Measurements from ENCODE around the gene GRK3.

DNA sequence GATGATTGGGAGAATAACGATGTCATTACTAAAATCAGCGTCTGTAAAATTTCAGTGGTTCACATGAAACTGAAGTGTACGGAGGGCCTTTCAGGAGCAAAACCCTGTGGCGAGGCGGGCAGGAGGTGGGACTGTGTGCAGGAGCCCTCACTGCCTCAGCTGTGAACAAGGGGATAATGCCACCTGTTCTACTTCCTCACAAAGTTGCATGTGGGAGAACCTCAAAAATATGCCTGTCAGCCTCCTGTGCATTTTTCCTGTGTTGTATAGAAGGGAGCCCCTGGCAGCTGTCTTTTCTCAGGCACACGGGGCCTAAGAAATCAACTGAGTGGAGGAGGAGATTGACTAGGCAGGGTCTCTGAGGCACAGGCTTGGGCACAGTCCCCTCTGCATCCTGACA is 134.5 kb downstream of the GRK3 start:
- TF ChIP-seq, protein P1, sequence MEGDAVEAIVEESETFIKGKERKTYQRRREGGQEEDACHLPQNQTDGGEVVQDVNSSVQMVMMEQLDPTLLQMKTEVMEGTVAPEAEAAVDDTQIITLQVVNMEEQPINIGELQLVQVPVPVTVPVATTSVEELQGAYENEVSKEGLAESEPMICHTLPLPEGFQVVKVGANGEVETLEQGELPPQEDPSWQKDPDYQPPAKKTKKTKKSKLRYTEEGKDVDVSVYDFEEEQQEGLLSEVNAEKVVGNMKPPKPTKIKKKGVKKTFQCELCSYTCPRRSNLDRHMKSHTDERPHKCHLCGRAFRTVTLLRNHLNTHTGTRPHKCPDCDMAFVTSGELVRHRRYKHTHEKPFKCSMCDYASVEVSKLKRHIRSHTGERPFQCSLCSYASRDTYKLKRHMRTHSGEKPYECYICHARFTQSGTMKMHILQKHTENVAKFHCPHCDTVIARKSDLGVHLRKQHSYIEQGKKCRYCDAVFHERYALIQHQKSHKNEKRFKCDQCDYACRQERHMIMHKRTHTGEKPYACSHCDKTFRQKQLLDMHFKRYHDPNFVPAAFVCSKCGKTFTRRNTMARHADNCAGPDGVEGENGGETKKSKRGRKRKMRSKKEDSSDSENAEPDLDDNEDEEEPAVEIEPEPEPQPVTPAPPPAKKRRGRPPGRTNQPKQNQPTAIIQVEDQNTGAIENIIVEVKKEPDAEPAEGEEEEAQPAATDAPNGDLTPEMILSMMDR (IDR thresholded peaks at IDR 0.05): no peak
- TF ChIP-seq POLR2A (IDR thresholded peaks at IDR 0.05): no peak

All from thyroid gland (tissue), 4 donors.